IPS DF 4.7 (cell line): ENCODE measurements around the gene KRT8.
A peak's percentile ranks its signal among the peaks of the same experiment; 100 is the strongest.
"Not testable (repeated sequence)": the region's sequence is repeated elsewhere in the genome, so short reads cannot be mapped to it uniquely, and the experiment has no call there.

Source experiments
- DNase-seq: peaks from one replicate; pipeline ENCODE4 v3.0.0-alpha.2; 2013; ENCODE audit warnings: low spot score; ENCODE audit errors: extremely low read depth

The KRT8 gene

GRCh38 chr12:52901715-52902541, 2.9 kb downstream of the KRT8 start:
- no peak for DNase-seq

DNA sequence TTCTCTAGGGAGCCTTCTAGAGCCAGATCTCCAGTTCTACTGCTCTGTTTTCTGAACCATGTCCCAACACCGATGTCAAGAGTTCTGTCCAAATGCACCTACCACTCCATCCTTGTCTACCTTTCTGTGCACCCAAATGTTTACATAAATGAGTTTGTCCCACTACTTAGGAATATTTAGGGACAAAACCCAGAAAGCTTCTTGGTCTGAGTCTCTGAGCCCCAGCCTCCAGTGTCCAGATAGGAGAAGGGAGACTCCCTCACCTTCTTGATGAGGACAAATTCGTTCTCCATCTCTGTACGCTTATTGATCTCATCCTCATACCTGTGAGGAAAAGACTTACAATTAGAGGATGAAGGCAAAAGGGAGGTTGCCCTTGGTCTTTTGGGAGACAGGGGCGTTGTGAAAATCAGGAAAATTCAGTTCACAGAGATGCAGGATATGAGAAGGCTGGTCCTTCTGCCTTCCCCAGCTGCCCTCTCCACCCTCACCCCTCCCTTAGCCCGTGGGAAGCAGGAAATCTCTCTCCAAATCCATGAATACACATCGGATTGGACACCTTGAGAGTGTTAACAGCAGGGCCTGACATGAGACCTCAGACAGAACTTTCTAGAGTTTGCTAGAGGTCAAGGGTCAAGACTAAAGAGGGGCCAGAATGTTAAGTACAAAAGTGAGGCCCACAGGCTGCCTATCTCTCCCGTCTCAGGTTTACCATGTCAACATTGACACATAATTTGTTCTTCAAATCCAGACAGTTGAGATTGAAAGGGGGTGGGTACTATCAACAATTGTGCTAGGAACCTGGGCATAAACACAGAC, 3.8 kb downstream of the KRT8 start:
- DNase-seq = no peak

GRCh38 chr12:52900166-52900895, 4.5 kb downstream of the KRT8 start:
- DNase-seq = no peak

GRCh38 chr12:52899338-52900035, 5.4 kb downstream of the KRT8 start:
- DNase-seq = no peak

DNA sequence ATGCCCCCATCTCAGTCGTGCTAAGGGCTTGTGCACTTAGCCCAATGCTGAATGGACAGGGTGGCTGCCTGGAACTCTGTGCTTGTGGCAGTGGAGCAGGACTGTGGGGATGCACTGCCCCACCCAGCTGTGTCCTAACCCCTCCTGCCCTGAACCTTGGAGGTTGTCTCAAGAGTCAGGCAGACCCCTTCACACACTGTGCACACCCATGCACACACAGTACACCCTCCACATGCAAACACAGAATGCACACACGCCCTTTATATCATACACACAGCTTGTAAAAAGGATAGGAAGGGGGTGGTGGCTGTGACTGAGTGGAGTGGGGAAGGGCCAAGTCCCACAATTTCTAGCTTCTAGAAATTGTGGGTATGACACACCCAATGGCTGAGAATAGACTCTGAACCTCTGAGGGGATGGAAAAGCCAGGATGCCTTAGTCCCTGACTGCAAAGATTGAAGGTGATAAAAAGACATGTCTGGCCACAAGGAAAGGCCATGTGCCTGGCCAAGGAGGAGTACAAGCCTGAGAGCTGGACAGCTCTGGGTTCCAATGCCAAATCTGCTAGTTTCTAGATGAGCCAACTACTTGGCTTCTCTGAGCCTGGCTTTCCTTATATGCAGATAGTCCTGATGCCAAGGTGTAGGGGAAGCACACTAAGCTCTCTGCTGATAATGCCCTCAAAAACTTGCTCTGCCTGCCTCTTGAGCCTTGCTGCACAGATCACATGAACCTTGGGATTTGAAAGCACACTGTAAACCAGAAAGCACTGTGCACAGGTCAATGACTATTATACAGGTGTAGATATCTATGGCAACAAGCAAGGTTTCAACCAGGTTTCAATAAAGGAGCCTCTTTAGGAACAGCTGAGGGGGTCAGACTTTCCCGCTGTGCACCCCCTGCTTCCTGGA, 8.4 kb downstream of the KRT8 start:
- DNase-seq = no peak

DNA sequence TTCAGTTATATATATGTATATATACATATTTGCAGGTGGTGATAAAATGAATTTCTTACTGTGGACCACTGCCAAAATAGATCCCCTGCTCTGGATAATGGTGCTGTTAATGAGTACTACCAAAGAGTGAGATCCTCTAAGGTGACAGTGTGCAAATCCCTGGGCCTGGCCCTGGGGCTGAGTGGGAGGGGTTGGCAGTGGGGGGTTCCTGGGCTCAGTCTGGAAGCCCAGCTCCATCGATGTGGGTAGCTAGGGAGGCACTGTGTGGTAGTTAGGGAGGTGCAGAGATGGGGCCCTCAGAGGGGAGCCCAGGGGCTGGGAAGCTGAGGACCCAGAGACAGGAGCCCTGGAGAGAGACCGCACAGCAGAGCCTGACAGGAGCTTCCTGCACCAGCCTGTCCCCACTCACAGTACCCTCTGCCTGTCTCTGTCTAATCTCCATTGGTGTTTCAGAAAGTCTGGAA, 9.1 kb downstream of the KRT8 start:
- no peak for DNase-seq

DNA sequence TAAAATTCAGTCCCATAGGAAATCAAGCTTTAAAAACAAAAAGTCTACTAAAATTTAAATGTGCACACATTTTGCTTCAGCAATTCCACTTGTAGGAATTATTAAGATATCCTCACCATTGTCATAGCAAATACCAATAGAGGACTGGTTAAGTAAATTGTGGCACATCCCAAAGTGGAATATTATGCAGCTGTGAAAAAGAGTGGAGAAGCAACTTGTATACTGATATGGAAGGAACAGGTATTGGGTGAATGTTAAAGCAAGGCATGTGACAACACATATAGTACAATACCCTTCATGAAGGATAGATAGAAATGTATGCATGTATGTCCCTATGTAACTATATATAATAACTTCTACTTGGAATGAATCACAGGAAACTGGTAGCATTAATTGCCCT, 11.9 kb downstream of the KRT8 start:
- no peak for DNase-seq

DNA sequence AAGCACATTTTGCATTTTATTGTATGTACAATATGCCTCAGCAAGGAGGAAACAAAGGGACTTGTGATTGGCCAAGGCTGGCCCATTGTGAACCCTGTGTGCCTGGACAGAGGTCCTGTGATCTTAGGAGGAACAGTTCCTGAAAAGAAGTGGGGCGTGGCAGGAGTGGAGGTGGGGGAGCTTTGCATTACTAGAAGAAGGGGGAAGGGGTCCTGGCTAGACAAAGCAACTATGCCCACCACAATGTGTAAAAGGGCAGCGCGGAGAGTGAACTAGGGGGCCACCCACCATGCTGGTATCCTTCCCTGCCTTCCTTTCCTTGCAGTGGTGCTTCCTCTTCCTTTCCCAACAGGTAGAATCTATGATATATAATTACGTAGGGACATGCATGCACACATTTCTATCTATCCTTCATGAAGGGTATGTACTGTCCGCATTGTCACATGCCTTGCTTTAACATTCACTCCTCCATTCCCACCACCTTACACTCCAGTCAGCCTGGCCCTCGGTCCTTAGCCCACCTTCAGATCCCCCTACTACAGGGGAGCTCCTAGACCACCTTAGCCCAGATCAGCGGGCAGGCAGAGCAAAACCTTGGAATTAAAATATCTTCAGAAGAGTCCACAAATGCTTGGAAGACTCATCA, 12.5 kb downstream of the KRT8 start:
- DNase-seq = no peak

GRCh38 chr12:52891044-52891443, 13.8 kb downstream of the KRT8 start:
- DNase-seq = no peak

DNA sequence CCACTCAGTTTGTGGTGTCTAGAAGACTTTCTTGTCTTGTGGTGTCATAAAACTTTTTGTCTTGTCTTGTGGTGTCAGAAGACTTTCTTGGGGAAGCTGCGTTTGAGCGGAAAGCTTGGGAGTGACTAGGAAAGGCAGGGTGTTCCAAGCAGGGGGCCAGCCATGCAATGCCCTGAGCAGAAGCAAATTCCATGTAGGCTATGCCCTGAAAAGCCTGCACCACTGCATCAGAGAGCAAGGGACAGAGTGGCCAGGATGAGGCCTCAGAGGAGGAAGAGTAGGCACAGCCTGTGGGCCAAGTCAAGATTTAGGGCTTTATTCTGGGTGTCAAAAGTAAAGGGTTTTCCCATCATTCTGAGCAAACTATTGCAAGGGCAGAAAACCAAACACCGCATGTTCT, 14.5 kb downstream of the KRT8 start:
- no peak for DNase-seq

GRCh38 chr12:52884526-52885293, 20.2 kb downstream of the KRT8 start:
- DNase-seq = no peak

DNA sequence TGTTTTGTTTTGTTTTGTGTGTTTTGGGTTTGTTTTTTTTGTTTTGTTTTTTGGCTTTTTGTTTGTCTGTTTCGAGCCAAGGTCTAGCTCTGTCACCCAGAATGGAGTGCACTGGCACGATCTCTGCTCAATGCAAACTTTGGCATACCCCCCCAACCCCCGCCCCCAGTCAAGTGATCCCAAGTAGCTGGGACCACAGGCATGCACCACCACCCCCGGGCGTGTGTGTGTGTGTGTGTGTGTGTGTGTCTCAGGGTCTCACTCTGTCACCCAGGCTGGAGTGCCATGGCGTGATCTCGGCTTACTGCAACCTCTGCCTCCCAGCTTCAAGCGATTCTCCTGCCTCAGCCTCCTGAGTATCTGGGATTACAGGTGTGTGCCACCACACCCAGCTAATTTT, 24.4 kb downstream of the KRT8 start:
- DNase-seq = not testable (repeated sequence)

DNA sequence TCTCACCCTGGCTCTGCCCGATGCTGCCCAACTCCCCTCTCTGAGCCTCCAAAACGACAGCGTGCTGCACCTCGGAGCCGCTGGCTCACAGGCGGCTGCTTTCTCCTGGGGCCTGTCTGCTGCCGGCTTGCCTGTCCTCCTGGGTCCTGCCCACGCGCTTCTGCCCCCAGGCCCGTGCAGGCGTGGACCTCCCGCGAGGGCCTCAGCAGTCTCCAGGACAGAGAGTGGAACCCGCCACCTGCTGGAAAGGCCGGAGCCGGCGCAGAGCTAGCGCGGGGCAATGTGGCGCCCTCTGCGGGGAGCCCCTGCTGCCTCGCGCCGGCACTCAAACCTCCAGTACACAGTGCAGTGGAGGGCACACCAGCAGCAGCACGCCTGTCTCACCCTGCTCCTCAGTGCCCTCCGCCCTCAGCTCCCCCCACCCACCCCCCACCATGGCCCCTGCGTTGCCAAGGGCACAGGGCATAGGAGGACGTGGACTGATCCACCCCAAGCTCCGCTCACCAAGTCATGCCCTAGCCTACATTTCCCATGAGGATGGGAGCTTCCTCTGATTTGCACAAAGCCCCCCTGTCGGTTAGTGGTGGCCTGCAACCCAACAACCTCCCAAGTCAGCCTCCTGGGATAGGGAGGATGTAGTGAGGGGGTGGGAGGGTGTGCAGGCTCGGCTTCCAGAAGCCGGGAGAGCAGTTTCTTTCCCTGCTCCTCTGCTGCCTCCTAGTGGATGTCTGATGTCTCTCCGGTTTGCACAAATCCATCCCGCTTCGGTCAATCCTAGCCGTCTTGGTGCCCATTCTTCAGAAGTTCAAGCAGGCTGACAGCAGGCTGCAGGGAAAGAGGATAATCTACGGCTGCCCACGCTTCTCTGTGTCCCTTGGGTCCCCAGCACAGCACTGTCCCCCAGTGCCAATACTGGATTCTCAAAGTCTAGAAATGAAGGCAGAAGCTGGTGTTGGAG, 25.2 kb downstream of the KRT8 start:
- peak; percentile 98 for DNase-seq

DNA sequence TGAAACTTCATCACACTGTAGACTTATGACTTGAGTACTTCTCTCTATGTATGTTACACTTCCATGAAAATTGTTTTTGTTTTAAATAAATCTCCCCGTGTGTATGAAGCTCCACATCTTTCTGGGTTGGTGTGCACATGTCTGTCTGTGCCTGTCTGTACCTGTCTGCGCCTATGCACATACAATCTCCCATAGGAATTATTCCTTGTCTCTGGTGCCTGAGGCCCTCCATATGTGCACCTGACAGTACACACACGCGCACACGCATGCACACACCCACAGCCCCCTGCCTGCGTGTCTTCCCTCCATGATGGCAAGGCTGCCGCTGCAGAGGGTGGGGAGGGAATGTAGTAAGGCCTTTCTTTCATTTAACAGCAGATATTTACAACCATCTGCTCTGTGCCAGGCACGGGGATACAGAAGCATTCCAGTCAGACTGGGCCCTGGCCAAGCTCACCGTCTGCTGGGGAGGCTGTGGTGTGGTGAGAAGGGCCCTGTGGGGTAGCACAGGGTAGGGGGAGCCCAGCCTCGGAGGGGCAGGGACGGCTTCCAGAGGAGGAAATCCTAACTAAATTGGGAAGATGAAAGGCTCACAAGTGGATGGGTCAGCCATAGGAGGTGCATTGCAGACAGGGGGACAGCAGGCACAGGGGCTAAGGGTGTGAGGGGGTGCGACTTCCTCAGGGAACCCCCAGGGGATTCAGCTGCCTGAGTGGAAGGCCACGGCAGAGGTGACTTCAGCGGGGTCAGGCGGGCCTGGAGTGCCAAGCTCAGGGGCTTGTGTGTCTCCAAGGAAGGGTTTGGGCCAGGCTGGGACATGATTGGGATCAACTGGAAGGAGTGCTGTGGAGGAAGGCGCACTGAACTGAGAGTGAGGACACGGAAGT, 26.1 kb downstream of the KRT8 start:
- no peak for DNase-seq

GRCh38 chr12:52877242-52877641, 27.6 kb downstream of the KRT8 start:
- no peak for DNase-seq

DNA sequence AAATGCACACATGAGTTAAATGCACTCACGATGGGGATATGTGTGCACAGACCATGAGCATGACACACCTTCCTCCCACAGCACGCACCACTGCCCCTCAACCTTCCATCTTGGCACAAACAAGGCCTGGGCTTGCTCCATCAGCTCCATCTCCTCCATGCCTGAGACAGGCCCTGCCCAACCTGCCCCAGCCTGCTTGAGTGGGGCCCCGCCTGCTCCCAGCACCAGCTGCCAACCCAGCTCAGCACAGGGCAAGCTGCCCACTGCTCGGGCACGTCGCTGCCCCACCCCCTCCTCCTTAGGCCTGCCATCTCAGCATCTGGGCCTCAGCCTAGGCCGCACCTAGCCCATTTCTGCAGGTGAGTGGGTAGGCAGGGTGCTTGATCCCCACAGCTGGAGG, 28.5 kb downstream of the KRT8 start:
- no peak for DNase-seq
